Activated T-cell treated with anti-CD3 and anti-CD28 coated beads, Interleukin-2, amount 50 U/mL, for 4 hours (primary cell): ENCODE measurements around the gene DUSP22. TPM values are rescaled to one million over a fixed set of nuclear protein-coding genes. Genes with fewer than 3 reads are reported as not detected.

Experiments
- ATAC-seq, 2 donors: fragments of 200-7000 bp; cut with Tn5 transposase; one replicate each; pipeline ENCODE4 v1.10.0; 2021
- DNase-seq: peaks from one replicate; pipeline ENCODE4 v3.0.0-alpha.2; 2020
- H3K27me3 Mint-ChIP-seq: one replicate; pipeline ENCODE4 v1.8.0; 2021; ENCODE audit warnings: low read depth, mixed read lengths
- H3K36me3 Mint-ChIP-seq: one replicate; pipeline ENCODE4 v1.8.0; 2022; ENCODE audit warnings: mixed read lengths; ENCODE audit not compliant: insufficient read depth
- H3K4me1 Mint-ChIP-seq: one replicate; pipeline ENCODE4 v1.8.0; 2021; ENCODE audit warnings: low read depth, mixed read lengths
- H3K4me3 Mint-ChIP-seq: one replicate; pipeline ENCODE4 v1.8.0; 2021; ENCODE audit warnings: mild to moderate bottlenecking, moderate library complexity, mixed read lengths
- H3K9me3 Mint-ChIP-seq: one replicate; pipeline ENCODE4 v1.8.0; 2021; ENCODE audit warnings: mixed read lengths
- total RNA-seq, 3 donors: library from RNA; stranded (reverse); gene quantifications; one replicate each; pipeline ENCODE4 v1.2.1, GENCODE V29; 2021

The DUSP22 gene
- total RNA-seq, 3 donors from 2014 or later = 27.5 to 32.5 (median 30.9) TPM

- no peak overlapping the region for H3K4me3 Mint-ChIP-seq
- H3K4me1 Mint-ChIP-seq = peaks cover 40% of the 10 kb centered on the region
- ATAC-seq = no peak
- no peak for DNase-seq
- H3K36me3 Mint-ChIP-seq = no peaks in the 10 kb centered on the region
- no peaks in the 10 kb centered on the region for H3K9me3 Mint-ChIP-seq
- no peaks in the 10 kb centered on the region for H3K27me3 Mint-ChIP-seq
Observed at GRCh38 chr6:298233-299103, 6.2 kb downstream of the DUSP22 start.

DNA sequence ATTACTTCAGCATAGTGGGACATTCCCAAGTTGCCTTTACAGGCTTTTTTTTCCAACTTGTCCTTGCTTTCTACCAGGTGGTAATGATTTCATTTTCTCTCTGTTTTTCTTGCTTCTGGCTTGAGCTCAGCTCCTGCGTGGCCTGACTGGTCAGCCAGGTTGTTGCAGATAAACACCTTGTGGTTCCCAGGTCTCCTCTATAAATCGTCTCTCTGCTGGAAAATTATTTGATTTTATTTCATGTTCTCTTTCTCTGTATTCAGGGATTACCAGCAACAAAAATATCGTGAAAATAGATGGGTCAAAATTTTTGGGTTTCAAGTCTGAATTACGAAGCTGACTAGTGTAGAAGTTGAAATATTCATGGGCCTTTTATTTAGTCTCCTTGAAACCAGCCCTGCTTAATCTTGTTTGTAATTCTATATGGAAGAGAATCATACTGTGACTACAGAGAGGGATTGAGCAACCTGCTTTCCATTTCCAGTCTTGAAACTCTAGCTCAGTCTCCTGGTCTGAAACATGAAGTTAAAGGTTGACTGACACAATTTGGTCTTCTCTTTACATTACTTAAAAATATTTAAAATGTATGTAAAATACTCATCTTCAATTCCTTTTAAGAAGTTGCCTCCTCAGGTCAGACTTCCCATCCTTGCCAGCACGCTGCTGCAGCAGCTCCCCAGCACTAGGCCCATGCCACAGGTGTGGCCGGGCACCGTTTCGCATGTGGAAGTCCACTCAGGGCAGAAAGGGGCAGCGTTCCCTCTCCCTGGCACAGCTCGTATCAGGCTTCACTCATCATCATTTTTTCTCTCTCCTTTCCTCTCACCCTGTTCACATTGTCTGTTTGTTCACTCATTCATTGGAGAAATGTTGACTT is 7.1 kb downstream of the DUSP22 start:
- Mint-ChIP-seq H3K4me3 (no peak overlapping the region), H3K9me3 (no peaks in the 10 kb centered on the region), H3K27me3 (no peaks in the 10 kb centered on the region), H3K36me3 (peaks cover 1% of the 10 kb centered on the region), H3K4me1 (peaks cover 35% of the 10 kb centered on the region)
- no peak for DNase-seq
- ATAC-seq = no peak

GRCh38 chr6:300026-300425 is 7.7 kb downstream of the DUSP22 start:
- no peaks in the 10 kb centered on the region for H3K27me3 Mint-ChIP-seq
- H3K36me3 Mint-ChIP-seq = peaks cover 7% of the 10 kb centered on the region
- H3K4me3 Mint-ChIP-seq = no peak overlapping the region
- no peak for DNase-seq
- H3K4me1 Mint-ChIP-seq = peaks cover 29% of the 10 kb centered on the region
- no peak for ATAC-seq
- H3K9me3 Mint-ChIP-seq = no peaks in the 10 kb centered on the region

DNA sequence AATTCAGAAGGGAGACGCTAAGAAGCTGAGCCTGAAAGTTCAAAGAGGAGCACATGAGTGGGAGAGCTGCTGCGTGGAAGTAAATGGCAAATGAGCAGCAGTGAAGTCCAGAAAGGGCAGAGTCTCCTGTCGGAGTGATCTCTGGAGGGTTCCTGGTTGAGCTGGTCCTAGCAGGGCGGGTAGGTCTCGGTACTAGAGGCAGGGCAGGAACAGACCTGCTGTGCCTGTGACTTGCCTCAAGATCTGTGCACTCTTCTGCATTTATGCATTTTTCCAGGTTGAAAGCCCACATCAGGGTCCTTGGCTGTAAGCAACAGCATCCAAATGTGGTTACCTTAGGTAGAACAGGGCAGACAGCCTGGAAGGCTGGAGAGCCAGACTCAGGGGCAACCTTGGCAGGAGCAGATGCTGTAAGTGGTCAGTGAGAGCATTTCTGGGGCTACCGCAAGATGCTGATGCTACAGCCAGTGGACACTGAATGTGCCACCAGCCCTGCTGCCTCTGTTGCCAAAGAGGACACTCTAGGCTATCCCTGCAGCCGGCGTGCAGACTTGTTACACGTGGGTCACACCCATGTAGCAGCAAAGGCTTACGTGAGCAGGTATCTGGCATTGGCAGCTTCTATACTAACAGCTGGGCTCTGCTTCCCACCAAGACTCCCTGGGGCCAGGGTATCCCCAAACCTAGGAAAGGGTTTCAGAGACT is 8.4 kb downstream of the DUSP22 start:
- H3K36me3 Mint-ChIP-seq = peaks cover 7% of the 10 kb centered on the region
- no peak for DNase-seq
- no peaks in the 10 kb centered on the region for H3K27me3 Mint-ChIP-seq

GRCh38 chr6:301526-301925 is 9.2 kb downstream of the DUSP22 start:
- peaks cover 7% of the 10 kb centered on the region for H3K36me3 Mint-ChIP-seq
- no peak for ATAC-seq
- H3K9me3 Mint-ChIP-seq = no peaks in the 10 kb centered on the region
- H3K4me3 Mint-ChIP-seq = no peak overlapping the region
- no peak for DNase-seq
- peaks cover 15% of the 10 kb centered on the region for H3K4me1 Mint-ChIP-seq
- H3K27me3 Mint-ChIP-seq = no peaks in the 10 kb centered on the region

More for the DNA sequence above, 8.4 kb downstream of the DUSP22 start:
- Mint-ChIP-seq H3K4me3 (no peak overlapping the region), H3K9me3 (no peaks in the 10 kb centered on the region), H3K4me1 (peaks cover 24% of the 10 kb centered on the region)
- ATAC-seq = no peak

DNA sequence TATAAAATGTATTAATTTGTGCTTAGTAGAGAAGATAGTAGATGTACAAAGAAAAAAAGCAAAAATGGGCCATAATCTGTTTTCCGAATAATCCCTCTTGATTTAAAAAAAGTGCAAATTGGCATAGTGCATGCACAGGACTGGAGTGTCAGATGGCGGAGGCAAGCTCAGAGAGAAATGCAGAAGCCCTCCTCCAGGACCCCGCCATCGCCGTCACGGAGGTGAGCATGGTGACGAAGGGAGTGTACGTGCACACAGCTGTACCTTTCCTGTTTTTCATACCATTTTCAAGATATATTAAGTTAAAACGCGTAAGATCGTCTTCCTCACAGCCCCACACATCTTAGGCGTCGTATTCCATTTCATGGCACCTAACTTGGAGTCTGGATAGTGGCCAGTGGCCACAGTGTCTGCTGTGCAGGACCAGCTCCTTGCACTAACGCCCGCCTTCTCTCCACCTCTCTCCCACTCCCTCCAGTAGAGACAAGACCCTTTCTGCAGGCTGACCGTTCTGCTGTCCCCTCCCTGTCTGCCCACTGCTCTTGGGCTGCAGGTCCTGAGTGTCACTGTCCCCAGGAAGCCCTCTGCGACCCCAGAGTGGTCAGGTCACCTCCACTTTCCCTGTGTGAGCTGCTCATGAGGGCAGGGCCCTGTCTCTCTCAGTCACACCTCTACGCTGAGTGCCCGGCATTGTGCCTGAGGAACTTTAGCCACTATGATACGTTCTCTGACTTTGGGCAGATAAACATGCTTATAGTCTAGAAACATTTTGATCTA is 9.8 kb downstream of the DUSP22 start:
- DNase-seq (no peak), ATAC-seq (no peak)
- no peak overlapping the region for H3K4me3 Mint-ChIP-seq
- H3K9me3 Mint-ChIP-seq = no peaks in the 10 kb centered on the region
- peaks cover 7% of the 10 kb centered on the region for H3K36me3 Mint-ChIP-seq
- no peaks in the 10 kb centered on the region for H3K27me3 Mint-ChIP-seq
- peaks cover 9% of the 10 kb centered on the region for H3K4me1 Mint-ChIP-seq

DNA sequence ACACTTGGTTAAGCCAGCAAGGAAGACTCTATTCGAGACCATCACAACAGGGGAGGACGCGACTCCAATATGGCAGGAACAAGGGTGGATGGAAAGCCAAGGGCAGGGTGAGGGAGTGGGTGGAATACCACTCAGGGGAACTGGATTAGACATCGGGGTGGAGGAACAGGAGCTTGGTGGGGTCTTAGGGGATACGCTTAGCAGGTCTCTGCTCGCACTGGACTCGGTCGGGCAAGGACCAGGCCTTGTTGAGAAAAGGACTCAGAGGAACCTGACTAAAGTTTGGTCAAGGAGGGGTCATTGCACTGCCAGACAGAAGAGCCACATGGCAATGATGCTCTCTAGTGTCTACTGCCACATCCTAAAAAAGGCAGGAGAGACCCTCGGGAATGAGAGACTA is 10.5 kb downstream of the DUSP22 start:
- ATAC-seq (no peak), DNase-seq (no peak)
- no peaks in the 10 kb centered on the region for H3K27me3 Mint-ChIP-seq
- H3K9me3 Mint-ChIP-seq = no peaks in the 10 kb centered on the region
- no peak overlapping the region for H3K4me3 Mint-ChIP-seq
- H3K4me1 Mint-ChIP-seq = peaks cover 3% of the 10 kb centered on the region
- H3K36me3 Mint-ChIP-seq = peaks cover 9% of the 10 kb centered on the region

DNA sequence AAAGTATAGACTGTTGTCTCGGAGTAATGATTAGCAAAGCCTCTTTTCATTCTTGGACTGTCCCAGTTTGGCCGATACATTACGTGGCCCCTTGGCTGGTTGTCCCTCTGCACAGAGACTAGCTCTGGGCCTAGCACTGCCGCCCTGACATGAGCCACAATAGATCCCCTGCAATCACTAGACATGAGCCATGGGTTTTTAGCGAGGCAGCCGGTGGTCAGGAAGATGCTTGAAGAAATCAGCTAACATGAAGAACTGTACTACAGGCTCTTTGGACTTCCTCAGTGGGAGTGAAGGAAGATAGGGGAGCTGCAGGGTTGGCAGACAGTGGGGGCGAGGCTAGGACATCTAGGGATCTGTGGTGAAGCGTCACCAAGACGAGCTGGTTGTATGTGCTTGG is 11.0 kb downstream of the DUSP22 start:
- H3K36me3 Mint-ChIP-seq = peaks cover 13% of the 10 kb centered on the region
- no peaks in the 10 kb centered on the region for H3K9me3 Mint-ChIP-seq
- H3K4me3 Mint-ChIP-seq = no peak overlapping the region
- no peak for ATAC-seq
- no peaks in the 10 kb centered on the region for H3K4me1 Mint-ChIP-seq
- no peaks in the 10 kb centered on the region for H3K27me3 Mint-ChIP-seq
- DNase-seq = no peak

GRCh38 chr6:303948-304558 is 11.8 kb downstream of the DUSP22 start:
- ATAC-seq (no peak), DNase-seq (no peak)
- Mint-ChIP-seq H3K4me1 (no peaks in the 10 kb centered on the region), H3K4me3 (no peak overlapping the region), H3K36me3 (peaks cover 13% of the 10 kb centered on the region), H3K9me3 (no peaks in the 10 kb centered on the region), H3K27me3 (no peaks in the 10 kb centered on the region)

DNA sequence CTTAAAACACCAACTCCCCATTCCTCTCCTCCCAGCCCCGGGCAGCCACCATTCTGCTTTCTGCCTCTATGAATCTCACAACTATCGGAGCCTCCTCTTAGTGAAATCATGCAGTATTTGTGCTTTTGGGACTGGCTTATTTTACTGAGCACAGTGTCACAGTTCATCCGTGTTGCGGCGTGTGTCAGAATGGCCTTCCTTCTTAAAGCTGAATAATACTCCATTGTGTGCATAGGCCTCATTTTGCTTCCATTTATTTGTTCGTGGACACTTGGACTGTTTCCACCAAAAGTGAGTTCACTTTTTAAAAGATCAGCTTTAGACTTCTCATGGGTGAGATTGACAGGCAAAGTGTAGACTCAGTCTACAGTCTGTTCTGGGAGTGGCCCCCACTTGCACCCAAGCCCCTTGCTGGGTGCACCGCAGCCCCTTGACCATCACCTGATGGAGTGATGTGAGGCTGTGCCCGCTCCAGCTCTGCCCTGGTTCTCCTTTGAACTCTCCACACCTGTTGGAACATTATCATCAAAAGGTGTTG is 12.6 kb downstream of the DUSP22 start:
- no peaks in the 10 kb centered on the region for H3K4me1 Mint-ChIP-seq
- DNase-seq = no peak
- no peak for ATAC-seq

GRCh38 chr6:305371-306206 is 13.3 kb downstream of the DUSP22 start:
- H3K27me3 Mint-ChIP-seq = no peaks in the 10 kb centered on the region
- no peak for ATAC-seq

More for the DNA sequence above, 12.6 kb downstream of the DUSP22 start:
- Mint-ChIP-seq H3K27me3 (no peaks in the 10 kb centered on the region), H3K36me3 (peaks cover 13% of the 10 kb centered on the region), H3K4me3 (no peak overlapping the region), H3K9me3 (no peaks in the 10 kb centered on the region)

DNA sequence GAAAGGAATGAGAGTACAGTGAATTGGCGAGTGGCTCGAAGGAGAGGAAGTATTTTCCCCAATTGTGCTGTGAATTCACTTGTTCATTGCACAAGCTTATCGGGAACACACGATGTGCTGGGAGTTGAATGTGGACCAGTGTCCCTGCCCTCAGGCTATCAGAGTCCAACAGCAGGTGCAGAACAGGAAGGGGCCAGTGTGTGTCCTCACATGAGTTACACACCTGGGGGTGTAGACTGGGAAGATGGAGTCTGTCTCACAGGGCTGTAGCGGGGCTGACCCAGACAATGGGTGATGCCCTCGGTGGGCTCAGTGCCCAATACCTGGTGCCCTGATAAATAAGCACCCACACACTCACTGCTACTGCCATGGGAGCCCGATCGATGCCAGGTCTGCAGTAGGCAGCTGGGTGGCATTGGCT is 14.4 kb downstream of the DUSP22 start:
- H3K9me3 Mint-ChIP-seq = no peaks in the 10 kb centered on the region
- DNase-seq (no peak), ATAC-seq (no peak)
- no peaks in the 10 kb centered on the region for H3K27me3 Mint-ChIP-seq
- H3K4me1 Mint-ChIP-seq = peaks cover 3% of the 10 kb centered on the region
- peaks cover 15% of the 10 kb centered on the region for H3K36me3 Mint-ChIP-seq
- no peak overlapping the region for H3K4me3 Mint-ChIP-seq

More at GRCh38 chr6:305371-306206, 13.3 kb downstream of the DUSP22 start:
- peaks cover 13% of the 10 kb centered on the region for H3K36me3 Mint-ChIP-seq
- no peak overlapping the region for H3K4me3 Mint-ChIP-seq
- H3K4me1 Mint-ChIP-seq = no peaks in the 10 kb centered on the region
- no peaks in the 10 kb centered on the region for H3K9me3 Mint-ChIP-seq
- no peak for DNase-seq
